Ammon's horn (tissue), 1 donor: ENCODE results near the gene ZC3H18.

Experiments
- DNase-seq: peaks from one replicate; pipeline ENCODE4 v3.0.0-alpha.2; 2016; ENCODE audit warnings: low spot score

Gene ZC3H18

GRCh38 chr16:88532434-88533241 lies 37.6 kb upstream of the ZC3H18 start:
- no peak for DNase-seq

- DNase-seq = peak; percentile 60
These were observed 36.8 kb upstream of the ZC3H18 start for GRCh38 chr16:88533381-88533917.

- peak; percentile 68 for DNase-seq
These were observed 36.1 kb upstream of the ZC3H18 start for GRCh38 chr16:88533932-88534637.

GRCh38 chr16:88534638-88535190 lies 35.5 kb upstream of the ZC3H18 start:
- DNase-seq = no peak

- no peak for DNase-seq
These were observed 34.9 kb upstream of the ZC3H18 start for GRCh38 chr16:88535191-88535856.

- no peak for DNase-seq
These were observed 34.4 kb upstream of the ZC3H18 start for GRCh38 chr16:88535857-88536222.

GRCh38 chr16:88536510-88536909 lies 33.7 kb upstream of the ZC3H18 start:
- DNase-seq = no peak

- DNase-seq = no peak
These were observed 33.0 kb upstream of the ZC3H18 start for GRCh38 chr16:88536971-88537751.

- DNase-seq = no peak
These were observed 32.3 kb upstream of the ZC3H18 start for GRCh38 chr16:88537859-88538258.

GRCh38 chr16:88538366-88539060 lies 31.7 kb upstream of the ZC3H18 start:
- no peak for DNase-seq

GRCh38 chr16:88539261-88539651 lies 30.9 kb upstream of the ZC3H18 start:
- DNase-seq = no peak

GRCh38 chr16:88539652-88540345 lies 30.4 kb upstream of the ZC3H18 start:
- DNase-seq = no peak

GRCh38 chr16:88540346-88540977 lies 29.7 kb upstream of the ZC3H18 start:
- no peak for DNase-seq

- DNase-seq = no peak
These were observed 28.2 kb upstream of the ZC3H18 start for GRCh38 chr16:88541831-88542616.

- DNase-seq = no peak
These were observed 26.9 kb upstream of the ZC3H18 start for GRCh38 chr16:88543230-88543813.

GRCh38 chr16:88545781-88546180 lies 24.4 kb upstream of the ZC3H18 start:
- DNase-seq = no peak

GRCh38 chr16:88548131-88548874 lies 21.9 kb upstream of the ZC3H18 start:
- no peak for DNase-seq

- DNase-seq = no peak
These were observed 21.2 kb upstream of the ZC3H18 start for GRCh38 chr16:88548985-88549384.
